ENCODE results near the gene SEC61B.

The SEC61B gene

GRCh38 chr9:99255651-99256050 lies 33.6 kb downstream of the SEC61B start:
- TF ChIP-seq, protein P1, sequence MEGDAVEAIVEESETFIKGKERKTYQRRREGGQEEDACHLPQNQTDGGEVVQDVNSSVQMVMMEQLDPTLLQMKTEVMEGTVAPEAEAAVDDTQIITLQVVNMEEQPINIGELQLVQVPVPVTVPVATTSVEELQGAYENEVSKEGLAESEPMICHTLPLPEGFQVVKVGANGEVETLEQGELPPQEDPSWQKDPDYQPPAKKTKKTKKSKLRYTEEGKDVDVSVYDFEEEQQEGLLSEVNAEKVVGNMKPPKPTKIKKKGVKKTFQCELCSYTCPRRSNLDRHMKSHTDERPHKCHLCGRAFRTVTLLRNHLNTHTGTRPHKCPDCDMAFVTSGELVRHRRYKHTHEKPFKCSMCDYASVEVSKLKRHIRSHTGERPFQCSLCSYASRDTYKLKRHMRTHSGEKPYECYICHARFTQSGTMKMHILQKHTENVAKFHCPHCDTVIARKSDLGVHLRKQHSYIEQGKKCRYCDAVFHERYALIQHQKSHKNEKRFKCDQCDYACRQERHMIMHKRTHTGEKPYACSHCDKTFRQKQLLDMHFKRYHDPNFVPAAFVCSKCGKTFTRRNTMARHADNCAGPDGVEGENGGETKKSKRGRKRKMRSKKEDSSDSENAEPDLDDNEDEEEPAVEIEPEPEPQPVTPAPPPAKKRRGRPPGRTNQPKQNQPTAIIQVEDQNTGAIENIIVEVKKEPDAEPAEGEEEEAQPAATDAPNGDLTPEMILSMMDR (conservative IDR thresholded peaks at IDR 0.05) = no peak
- no peak overlapping the region for H3K27ac ChIP-seq

GRCh38 chr9:99257723-99258389 lies 35.8 kb downstream of the SEC61B start:
- TF ChIP-seq, protein P1 (conservative IDR thresholded peaks at IDR 0.05) = no peak
- H3K27ac ChIP-seq = no peak overlapping the region

DNA sequence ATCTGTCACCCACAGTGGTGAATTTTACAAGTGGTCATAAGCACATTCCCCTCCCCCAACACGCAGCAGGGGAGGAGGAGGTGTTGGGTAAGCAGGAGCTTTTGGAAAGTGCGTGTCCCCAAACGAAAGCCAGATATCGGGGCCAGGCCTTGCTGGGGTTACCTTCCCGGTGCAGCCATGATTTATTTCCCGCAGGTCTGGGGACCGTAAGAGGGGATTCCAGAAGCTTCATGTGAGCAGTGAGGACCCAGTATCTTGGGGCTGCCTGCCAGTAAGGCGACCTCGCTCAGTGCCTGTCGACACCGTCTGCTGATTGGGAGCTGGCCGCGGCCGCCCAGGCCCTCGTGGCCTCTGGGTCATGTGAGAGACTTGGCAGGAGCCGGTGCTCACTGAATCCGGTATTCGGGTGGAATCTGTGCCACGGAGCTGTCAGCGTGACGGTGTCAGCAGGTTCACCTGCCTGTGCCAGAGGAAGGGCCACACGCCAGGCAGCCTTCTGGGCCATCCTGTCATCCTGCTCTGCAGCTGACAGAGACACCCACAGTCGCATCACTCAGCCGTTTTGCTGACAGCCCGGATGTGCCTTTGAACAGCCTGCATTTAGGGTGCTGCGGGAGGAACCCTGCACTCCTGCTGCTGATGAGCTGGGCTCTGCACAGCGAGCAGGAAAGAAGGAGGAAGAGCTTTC lies 37.3 kb downstream of the SEC61B start:
- TF ChIP-seq, protein P1 (conservative IDR thresholded peaks at IDR 0.05) = no peak
- H3K27ac ChIP-seq = peak overlapping the region; percentile 64

DNA sequence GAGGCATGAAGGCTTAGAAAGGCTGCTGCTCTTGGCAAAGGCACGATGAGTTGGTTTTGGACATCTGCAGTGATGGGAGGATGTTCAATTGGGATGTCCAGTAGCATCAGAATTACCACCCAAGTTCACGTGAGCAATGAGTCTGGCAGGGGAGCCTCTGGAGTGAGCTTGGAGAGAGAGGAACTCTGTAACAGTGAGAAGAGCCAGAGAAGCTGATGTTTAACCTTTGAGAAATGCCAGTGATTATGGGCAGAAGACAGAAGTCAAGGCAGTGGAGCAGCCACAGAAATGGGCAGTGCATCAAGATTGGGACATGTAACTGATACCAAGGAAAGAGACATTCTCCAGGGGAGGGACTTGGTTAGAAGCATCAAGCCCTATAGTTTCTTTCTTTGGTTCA lies 39.8 kb downstream of the SEC61B start:
- TF ChIP-seq, protein P1 (conservative IDR thresholded peaks at IDR 0.05) = no peak
- H3K27ac ChIP-seq = no peak overlapping the region

- no peak overlapping the region for H3K27ac ChIP-seq
- TF ChIP-seq, protein P1 (conservative IDR thresholded peaks at IDR 0.05) = no peak
These were observed 40.9 kb downstream of the SEC61B start for GRCh38 chr9:99262949-99263418.

GRCh38 chr9:99264070-99264680 lies 42.1 kb downstream of the SEC61B start:
- no peak overlapping the region for H3K27ac ChIP-seq
- TF ChIP-seq, protein P1 (conservative IDR thresholded peaks at IDR 0.05) = no peak

DNA sequence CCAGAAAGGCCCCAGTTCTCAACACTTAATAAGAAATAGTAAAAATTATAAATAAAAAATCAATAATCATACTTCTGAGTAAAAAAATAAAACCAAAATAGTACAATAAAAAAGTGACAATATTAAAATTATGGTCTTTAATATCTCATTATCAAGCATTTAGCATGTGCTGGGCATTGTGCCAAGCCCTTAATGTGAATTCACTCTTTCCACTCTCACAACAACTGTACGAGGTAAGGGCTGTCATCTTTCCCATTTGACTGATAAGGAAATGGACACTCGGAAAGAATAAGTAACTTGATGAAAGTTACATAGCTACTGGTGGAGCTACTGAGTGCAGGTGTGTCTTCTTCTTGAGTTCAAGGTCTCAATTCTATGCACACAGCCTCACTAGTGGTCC lies 43.6 kb downstream of the SEC61B start:
- TF ChIP-seq, protein P1 (conservative IDR thresholded peaks at IDR 0.05) = no peak
- no peak overlapping the region for H3K27ac ChIP-seq
